Testis (tissue), 2 donors: ENCODE measurements around the gene NADK.

Experiments used
- CTCF ChIP-seq, 3 experiments: fragments of 450-650 bp in 2 of 3; fragments of 200-600 bp in 1 of 3; sonication (generic) in 1 of 3; IDR thresholded peaks; one replicate each; pipeline ENCODE4 v1.5.1; 2016 to 2019; ENCODE audit warnings: antibody characterized with exemption in 3 of 3, mild to moderate bottlenecking in 2 of 3, moderate library complexity in 1 of 3
- POLR2A ChIP-seq: fragments of 450-650 bp; IDR thresholded peaks from one replicate; pipeline ENCODE4 v1.6.1; 2017; ENCODE audit warnings: antibody characterized with exemption, mild to moderate bottlenecking, moderate library complexity

GRCh38 chr1:1756661-1757421 is 21.4 kb downstream of the NADK start:
- TF ChIP-seq POLR2A (no peak), CTCF (IDR thresholded peaks at IDR 0.05) (no peak)
